CD14-positive monocyte (primary cell): ENCODE results near the gene MRGPRD. TPM values are rescaled to one million over a fixed set of nuclear protein-coding genes. Genes with fewer than 3 reads are reported as not detected.

ENCODE experiments used
- DNase-seq, 3 donors: peaks; one replicate each; pipeline ENCODE4 v3.0.0-alpha.2; 2011 to 2022
- H2AFZ ChIP-seq: 2 replicates; pipeline ENCODE4 v1.6.0; 2012; ENCODE audit warnings: mild to moderate bottlenecking, low read depth, low read length, inconsistent platforms; ENCODE audit not compliant: insufficient read depth, poor library complexity, severe bottlenecking
- H3K27ac ChIP-seq, 2 donors: 1 replicate in 1 of 2; 2 replicates in 1 of 2; pipeline ENCODE4 v1.5.1; 2012 to 2013; ENCODE audit warnings: low read length in 2 of 2, control low read depth in 1 of 2, inconsistent platforms in 1 of 2, low read depth in 1 of 2, mild to moderate bottlenecking in 1 of 2
- H3K27me3 ChIP-seq, 2 donors: one replicate each; pipeline versions ENCODE4 v1.6.0 to v1.6.1; 2011 to 2013; ENCODE audit warnings: low read length in 2 of 2; ENCODE audit not compliant: control insufficient read depth in 2 of 2, insufficient read depth in 2 of 2
- H3K36me3 ChIP-seq, 2 donors: replicated peaks in 1 of 2; 1 replicate in 1 of 2; 2 replicates in 1 of 2; pipeline versions ENCODE4 v1.5.1 to v1.6.1; 2012 to 2013; ENCODE audit warnings: low read length in 2 of 2, control low read depth in 1 of 2, inconsistent platforms in 1 of 2, mild to moderate bottlenecking in 1 of 2; ENCODE audit not compliant: insufficient read depth in 2 of 2, control insufficient read depth in 1 of 2
- H3K4me1 ChIP-seq, 2 donors: 1 replicate in 1 of 2; 2 replicates in 1 of 2; pipeline versions ENCODE4 v1.5.1 to v1.6.1; 2012 to 2013; ENCODE audit warnings: low read length in 2 of 2, control low read depth in 1 of 2, inconsistent platforms in 1 of 2, mild to moderate bottlenecking in 1 of 2, moderate library complexity in 1 of 2; ENCODE audit not compliant: insufficient read depth in 2 of 2, control insufficient read depth in 1 of 2
- H3K4me2 ChIP-seq: replicated peaks from 2 replicates; pipeline ENCODE3; 2012; ENCODE audit warnings: low read length, moderate library complexity, mild to moderate bottlenecking; ENCODE audit not compliant: poor library complexity, severe bottlenecking; ENCODE audit errors: extremely low read depth
- H3K4me3 ChIP-seq, 3 experiments: fragments of 200-600 bp in 1 of 3; sonication (generic) in 1 of 3; replicated peaks in 1 of 3; 1 replicate in 2 of 3; 2 replicates in 1 of 3; pipeline ENCODE4 v1.5.1; 2011 to 2013; ENCODE audit warnings: low read length in 3 of 3, mild to moderate bottlenecking in 3 of 3, control low read depth in 2 of 3, low read depth in 2 of 3, inconsistent platforms in 1 of 3, moderate library complexity in 1 of 3
- H3K79me2 ChIP-seq: 2 replicates; pipeline ENCODE4 v1.6.0; 2012; ENCODE audit warnings: mild to moderate bottlenecking, control low read depth, inconsistent platforms, low read length, moderate library complexity; ENCODE audit not compliant: insufficient read depth
- H3K9ac ChIP-seq: 2 replicates; pipeline ENCODE4 v1.6.0; 2017; ENCODE audit warnings: low read length, mild to moderate bottlenecking; ENCODE audit not compliant: insufficient read depth, poor library complexity, severe bottlenecking
- H3K9me3 ChIP-seq, 2 donors: replicated peaks in 1 of 2; 1 replicate in 1 of 2; 2 replicates in 1 of 2; pipeline versions ENCODE4 v1.5.1 to v1.6.1; 2012 to 2013; ENCODE audit warnings: low read length in 2 of 2, control low read depth in 1 of 2; ENCODE audit not compliant: control insufficient read depth in 1 of 2, insufficient read depth in 1 of 2
- H4K20me1 ChIP-seq: 2 replicates; pipeline ENCODE4 v1.6.0; 2012; ENCODE audit warnings: mild to moderate bottlenecking, low read length, control low read depth, moderate library complexity; ENCODE audit not compliant: insufficient read depth
- H3K27ac Mint-ChIP-seq, 7 donors: one replicate each; pipeline ENCODE4 v1.8.0; 2020; ENCODE audit warnings: mild to moderate bottlenecking in 7 of 7, mixed read lengths in 7 of 7, moderate library complexity in 6 of 7, inconsistent platforms in 2 of 7
- H3K27me3 Mint-ChIP-seq, 3 donors: one replicate each; pipeline ENCODE4 v1.8.0; 2021 to 2022; ENCODE audit warnings: low read depth in 3 of 3, mild to moderate bottlenecking in 3 of 3, mixed read lengths in 3 of 3, moderate library complexity in 3 of 3, inconsistent platforms in 1 of 3
- H3K36me3 Mint-ChIP-seq, 2 donors: one replicate each; pipeline ENCODE4 v1.8.0; 2020; ENCODE audit warnings: mixed read lengths in 2 of 2, inconsistent platforms in 1 of 2, mild to moderate bottlenecking in 1 of 2
- H3K4me1 Mint-ChIP-seq: one replicate; pipeline ENCODE4 v1.8.0; 2020; ENCODE audit warnings: mild to moderate bottlenecking, mixed read lengths
- H3K4me3 Mint-ChIP-seq, 2 donors: one replicate each; pipeline ENCODE4 v1.8.0; 2020; ENCODE audit warnings: mild to moderate bottlenecking in 2 of 2, mixed read lengths in 2 of 2, moderate library complexity in 1 of 2
- H3K9me3 Mint-ChIP-seq, 7 donors: one replicate each; pipeline ENCODE4 v1.8.0; 2020 to 2022; ENCODE audit warnings: mixed read lengths in 7 of 7, mild to moderate bottlenecking in 6 of 7, moderate library complexity in 6 of 7, inconsistent platforms in 2 of 7
- WGBS: methylation state at CpG from one replicate; pipeline ENCODE4 v1.1.5; 2013; ENCODE audit warnings: missing lambda C conversion rate; ENCODE audit not compliant: insufficient coverage; 5-methylcytosine and 5-hydroxymethylcytosine counted together
- intact Hi-C, 2 donors: fragments of 100-400 bp; cut with micrococcal nuclease; formaldehyde crosslinking; loops; one replicate each; pipeline versions ENCODE4 v1.15.0 to v1.15.1; 2023
- polyA plus RNA-seq, 3 donors: library from polyadenylated mRNA; depleted of rRNA in 1 of 3; unstranded in 2 of 3; stranded (reverse) in 1 of 3; fragments of 300-500 nt in 2 of 3; fragments of >200 nt in 1 of 3; fragmentation: Illumina TruSeq in 2 of 3; gene quantifications; 1 replicate in 2 of 3; 2 replicates in 1 of 3; pipeline ENCODE4 v1.2.3, GENCODE V29; 2012 to 2021
- TF ChIP-seq, protein P1 (sequence below): fragments of 200-600 bp; IDR thresholded peaks from one replicate; pipeline ENCODE4 v1.8.0; 2022; ENCODE audit warnings: antibody characterized with exemption, mild to moderate bottlenecking

MRGPRD gene
- polyA plus RNA-seq, 3 donors, result not detected

DNA sequence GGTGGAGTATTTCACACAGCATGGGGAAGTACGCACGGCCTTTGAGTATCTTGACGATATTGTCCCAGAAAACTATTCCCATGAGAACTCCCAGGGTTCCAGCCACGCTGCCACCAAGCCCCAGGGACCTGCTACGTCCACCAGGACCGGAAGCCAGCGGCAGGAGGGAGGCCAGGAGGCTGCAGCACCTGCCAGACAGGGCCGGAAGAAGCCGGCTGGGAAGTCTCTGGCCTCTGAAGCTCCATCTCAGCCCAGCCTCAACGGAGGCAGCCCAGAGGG, 44.5 kb downstream of the MRGPRD start:
- Histone ChIP-seq H3K27me3 (no peaks in the 10 kb centered on the region), H3K9me3 (no peaks in the 10 kb centered on the region), H3K4me1 (no peaks in the 10 kb centered on the region), H2AFZ (no peak overlapping the region), H3K27ac (no peak overlapping the region), H3K9ac (no peak overlapping the region), H3K4me2 (no peak overlapping the region), H3K36me3 (peaks cover 66 to 97% of the 10 kb centered on the region in 2 donors), H4K20me1 (no peaks in the 10 kb centered on the region), H3K4me3 (no peak overlapping the region), H3K79me2 (no peaks in the 10 kb centered on the region)
- Mint-ChIP-seq H3K36me3 (peaks cover 73 to 95% of the 10 kb centered on the region in 2 donors), H3K27me3 (no peaks in the 10 kb centered on the region), H3K9me3 (no peaks in the 10 kb centered on the region), H3K4me3 (no peak overlapping the region), H3K4me1 (no peaks in the 10 kb centered on the region), H3K27ac (no peak overlapping the region)
- intact Hi-C loops, result no loop called here
- TF ChIP-seq, protein P1, sequence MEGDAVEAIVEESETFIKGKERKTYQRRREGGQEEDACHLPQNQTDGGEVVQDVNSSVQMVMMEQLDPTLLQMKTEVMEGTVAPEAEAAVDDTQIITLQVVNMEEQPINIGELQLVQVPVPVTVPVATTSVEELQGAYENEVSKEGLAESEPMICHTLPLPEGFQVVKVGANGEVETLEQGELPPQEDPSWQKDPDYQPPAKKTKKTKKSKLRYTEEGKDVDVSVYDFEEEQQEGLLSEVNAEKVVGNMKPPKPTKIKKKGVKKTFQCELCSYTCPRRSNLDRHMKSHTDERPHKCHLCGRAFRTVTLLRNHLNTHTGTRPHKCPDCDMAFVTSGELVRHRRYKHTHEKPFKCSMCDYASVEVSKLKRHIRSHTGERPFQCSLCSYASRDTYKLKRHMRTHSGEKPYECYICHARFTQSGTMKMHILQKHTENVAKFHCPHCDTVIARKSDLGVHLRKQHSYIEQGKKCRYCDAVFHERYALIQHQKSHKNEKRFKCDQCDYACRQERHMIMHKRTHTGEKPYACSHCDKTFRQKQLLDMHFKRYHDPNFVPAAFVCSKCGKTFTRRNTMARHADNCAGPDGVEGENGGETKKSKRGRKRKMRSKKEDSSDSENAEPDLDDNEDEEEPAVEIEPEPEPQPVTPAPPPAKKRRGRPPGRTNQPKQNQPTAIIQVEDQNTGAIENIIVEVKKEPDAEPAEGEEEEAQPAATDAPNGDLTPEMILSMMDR, result no peak
- no peak for DNase-seq
- 99% methylated on average over 7 of the region's 10 CpGs for WGBS

DNA sequence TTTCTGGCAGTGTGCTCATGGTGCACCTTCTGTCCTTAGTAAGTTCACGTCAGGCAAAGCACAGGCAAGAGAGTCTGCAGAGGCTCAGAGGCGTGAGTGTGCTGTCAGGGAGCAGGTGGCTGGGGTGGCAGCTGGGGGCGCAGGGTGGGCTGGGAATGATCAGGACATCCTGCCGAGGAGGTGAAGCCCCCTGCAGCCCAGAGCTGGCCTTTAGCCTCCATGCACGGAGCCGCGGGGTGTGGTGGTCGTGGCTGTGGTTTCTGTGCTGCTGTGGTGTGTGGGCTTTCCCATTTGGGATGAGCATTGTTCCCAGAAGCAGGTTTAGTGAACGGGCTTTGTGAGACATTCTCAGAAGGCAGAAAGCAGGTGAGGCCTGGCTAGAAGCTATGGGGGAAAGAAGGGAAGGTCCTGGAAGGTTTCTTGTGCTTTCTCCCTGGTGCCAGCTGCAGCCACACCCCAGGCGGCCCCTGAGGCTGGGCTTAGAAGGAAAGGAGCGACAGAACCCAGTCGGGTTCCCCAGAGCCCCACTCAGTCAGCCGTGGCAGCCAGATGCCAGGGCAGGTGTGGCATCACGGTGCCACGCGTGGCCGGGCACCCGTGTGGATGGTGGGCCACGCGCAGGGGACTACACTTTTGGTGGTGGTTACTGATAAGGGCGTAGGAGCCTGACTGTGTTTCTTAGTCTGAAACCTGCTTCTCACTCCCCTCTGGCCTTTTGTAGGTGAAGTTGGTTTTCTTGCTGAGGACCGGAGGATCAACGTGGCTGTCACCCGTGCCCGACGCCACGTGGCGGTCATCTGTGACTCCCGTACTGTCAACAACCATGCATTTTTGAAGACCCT, 45.0 kb downstream of the MRGPRD start:
- H3K27me3 Mint-ChIP-seq, result no peaks in the 10 kb centered on the region
- H3K4me1 Mint-ChIP-seq, result no peaks in the 10 kb centered on the region
- peaks cover 71 to 97% of the 10 kb centered on the region in 2 donors for H3K36me3 ChIP-seq
- H3K4me2 ChIP-seq, result no peak overlapping the region
- no peaks in the 10 kb centered on the region for H4K20me1 ChIP-seq
- H3K9me3 ChIP-seq, result no peaks in the 10 kb centered on the region
- no peak overlapping the region for H3K4me3 ChIP-seq
- no peak overlapping the region for H3K4me3 Mint-ChIP-seq
- no peaks in the 10 kb centered on the region for H3K79me2 ChIP-seq
- TF ChIP-seq, protein P1, result no peak
- intact Hi-C loops, result no loop called here
- no peaks in the 10 kb centered on the region for H3K27me3 ChIP-seq
- H3K9ac ChIP-seq, result no peak overlapping the region
- H3K4me1 ChIP-seq, result no peaks in the 10 kb centered on the region
- H3K27ac ChIP-seq, result no peak overlapping the region
- 98% methylated on average over 20 of the region's 29 CpGs for WGBS
- no peaks in the 10 kb centered on the region for H3K9me3 Mint-ChIP-seq
- no peak overlapping the region for H3K27ac Mint-ChIP-seq
- no peak overlapping the region for H2AFZ ChIP-seq
- no peak for DNase-seq
- peaks cover 73 to 95% of the 10 kb centered on the region in 2 donors for H3K36me3 Mint-ChIP-seq
